Pancreas (tissue), 10 donors: ENCODE data around the gene PSMA3. TPM values are rescaled to one million over a fixed set of nuclear protein-coding genes. Genes with fewer than 3 reads are reported as not detected.

Experiments used
- ATAC-seq, 4 donors: fragments of 200-7000 bp; cut with Tn5 transposase; one replicate each; pipeline versions ENCODE4 v1.8.0 to v1.9.1; 2020; ENCODE audit warnings: mild to moderate bottlenecking in 4 of 4, moderate library complexity in 4 of 4
- DNase-seq, 6 donors: peaks; one replicate each; pipeline ENCODE4 v3.0.0-alpha.2; 2020
- FAIRE-seq: peaks from 2 replicates; lab custom pipeline; 2012; peaks lifted over from hg19 to GRCh38; lab: Jason Lieb, UNC
- H3K27ac ChIP-seq, 4 donors: fragments of 200-600 bp; sonication (generic); 1 replicate in 3 of 4; 2 replicates in 1 of 4; pipeline versions ENCODE4 v1.5.0 to v1.8.0; 2020
- H3K27me3 ChIP-seq, 4 donors: fragments of 200-600 bp; one replicate each; pipeline ENCODE4 v1.8.0; 2021
- H3K36me3 ChIP-seq, 3 donors: fragments of 200-600 bp; sonication (generic) in 1 of 3; one replicate each; pipeline versions ENCODE4 v1.5.0 to v1.8.0; 2020 to 2021
- H3K4me1 ChIP-seq, 3 donors: fragments of 200-600 bp; one replicate each; pipeline ENCODE4 v1.8.0; 2021
- H3K4me3 ChIP-seq, 4 donors: fragments of 200-600 bp; sonication (generic) in 2 of 4; one replicate each; pipeline versions ENCODE4 v1.5.0 to v1.8.0; 2020 to 2021
- H3K9me3 ChIP-seq, 4 donors: fragments of 200-600 bp; one replicate each; pipeline ENCODE4 v1.8.0; 2021
- WGBS, 2 donors: extraction: QIAGEN DNeasy Blood & Tissue Kit; methylation state at CpG; one replicate each; pipeline ENCODE4 v1.1.7; 2013; 5-methylcytosine and 5-hydroxymethylcytosine counted together
- intact Hi-C, 3 donors: fragments of 100-400 bp; cut with DNase I; formaldehyde crosslinking; loops; one replicate each; pipeline versions ENCODE4 v1.11.1 to v1.14.2; 2022
- polyA plus RNA-seq, 2 donors: library from polyadenylated mRNA; stranded (reverse); fragments of 200-250 nt; gene quantifications; one replicate each; pipeline ENCODE4 v1.2.3, GENCODE V29; 2013
- total RNA-seq, 6 donors: library from RNA; stranded (reverse); fragmentation: NEBNext Ultra II Directional in 4 of 6; extraction: Animal tissue kit (Norgen Biotek cat#: 25700) in 4 of 6; gene quantifications; one replicate each; pipeline versions ENCODE4 v1.2.1 to v1.2.4, GENCODE V29; 2021 to 2023
- TF ChIP-seq, protein P1 (sequence below), 4 donors: fragments of 200-600 bp; sonication (generic) in 3 of 4; IDR thresholded peaks; one replicate each; pipeline versions ENCODE4 v1.5.0 to v1.8.0; 2021; ENCODE audit warnings: antibody characterized with exemption in 4 of 4
- donor health status: healthy with polysubstance abuse.
- donor health status: DM: no; HTN: no; CAD: no; lungs with moderate emphysema.
- donor health status: DM: no; HTN: no; CAD: no.
- donor health status: control.
- donor health status: control.
- donor health status: Bipolar disorder and iron deficiency.
- donor health status: DM: yes; HTN: yes; CAD: no.
- donor health status: DM: no; HTN: no; CAD: no.
- donor health status: DM: no; HTN: no; CAD: no.
- donor health status: DM: yes; HTN: yes; CAD: no.

PSMA3 gene
- total and polyA plus RNA-seq, 8 donors: 40.0 to 74.7 (median 62.6) TPM

DNA sequence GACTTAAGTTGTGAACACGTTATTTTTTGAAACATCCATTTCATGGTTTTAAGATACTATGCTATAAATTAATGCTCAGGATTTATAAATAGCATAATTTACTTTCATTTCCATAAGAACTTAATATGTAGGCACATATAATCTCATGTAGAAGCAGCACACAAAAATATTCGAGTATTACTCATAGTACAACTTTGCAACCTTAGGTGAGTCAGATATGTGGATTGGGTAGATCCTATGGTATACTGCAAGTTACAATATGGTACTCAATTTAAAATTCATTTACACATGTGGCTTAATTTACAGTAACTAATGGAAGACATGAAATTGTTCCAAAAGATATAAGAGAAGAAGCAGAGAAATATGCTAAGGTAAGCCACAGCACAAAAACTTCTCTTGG is 26.0 kb downstream of the PSMA3 start:
- H3K27ac ChIP-seq: no peak overlapping the region
- no peak for FAIRE-seq
- peaks cover 2 to 36% (median 10%) of the 10 kb centered on the region in 3 donors for H3K36me3 ChIP-seq
- H3K4me3 ChIP-seq: no peak overlapping the region
- no peak for ATAC-seq
- TF ChIP-seq, protein P1, sequence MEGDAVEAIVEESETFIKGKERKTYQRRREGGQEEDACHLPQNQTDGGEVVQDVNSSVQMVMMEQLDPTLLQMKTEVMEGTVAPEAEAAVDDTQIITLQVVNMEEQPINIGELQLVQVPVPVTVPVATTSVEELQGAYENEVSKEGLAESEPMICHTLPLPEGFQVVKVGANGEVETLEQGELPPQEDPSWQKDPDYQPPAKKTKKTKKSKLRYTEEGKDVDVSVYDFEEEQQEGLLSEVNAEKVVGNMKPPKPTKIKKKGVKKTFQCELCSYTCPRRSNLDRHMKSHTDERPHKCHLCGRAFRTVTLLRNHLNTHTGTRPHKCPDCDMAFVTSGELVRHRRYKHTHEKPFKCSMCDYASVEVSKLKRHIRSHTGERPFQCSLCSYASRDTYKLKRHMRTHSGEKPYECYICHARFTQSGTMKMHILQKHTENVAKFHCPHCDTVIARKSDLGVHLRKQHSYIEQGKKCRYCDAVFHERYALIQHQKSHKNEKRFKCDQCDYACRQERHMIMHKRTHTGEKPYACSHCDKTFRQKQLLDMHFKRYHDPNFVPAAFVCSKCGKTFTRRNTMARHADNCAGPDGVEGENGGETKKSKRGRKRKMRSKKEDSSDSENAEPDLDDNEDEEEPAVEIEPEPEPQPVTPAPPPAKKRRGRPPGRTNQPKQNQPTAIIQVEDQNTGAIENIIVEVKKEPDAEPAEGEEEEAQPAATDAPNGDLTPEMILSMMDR (IDR thresholded peaks at IDR 0.05): no peak
- WGBS, 2 donors: 53 to 61% methylated on average over 2 of the region's 2 CpGs
- no peak for DNase-seq
- no peaks in the 10 kb centered on the region for H3K27me3 ChIP-seq
- H3K4me1 ChIP-seq: peaks cover 8 to 18% (median 17%) of the 10 kb centered on the region in 3 donors
- H3K9me3 ChIP-seq: no peaks in the 10 kb centered on the region
- intact Hi-C loops: no loop called here

DNA sequence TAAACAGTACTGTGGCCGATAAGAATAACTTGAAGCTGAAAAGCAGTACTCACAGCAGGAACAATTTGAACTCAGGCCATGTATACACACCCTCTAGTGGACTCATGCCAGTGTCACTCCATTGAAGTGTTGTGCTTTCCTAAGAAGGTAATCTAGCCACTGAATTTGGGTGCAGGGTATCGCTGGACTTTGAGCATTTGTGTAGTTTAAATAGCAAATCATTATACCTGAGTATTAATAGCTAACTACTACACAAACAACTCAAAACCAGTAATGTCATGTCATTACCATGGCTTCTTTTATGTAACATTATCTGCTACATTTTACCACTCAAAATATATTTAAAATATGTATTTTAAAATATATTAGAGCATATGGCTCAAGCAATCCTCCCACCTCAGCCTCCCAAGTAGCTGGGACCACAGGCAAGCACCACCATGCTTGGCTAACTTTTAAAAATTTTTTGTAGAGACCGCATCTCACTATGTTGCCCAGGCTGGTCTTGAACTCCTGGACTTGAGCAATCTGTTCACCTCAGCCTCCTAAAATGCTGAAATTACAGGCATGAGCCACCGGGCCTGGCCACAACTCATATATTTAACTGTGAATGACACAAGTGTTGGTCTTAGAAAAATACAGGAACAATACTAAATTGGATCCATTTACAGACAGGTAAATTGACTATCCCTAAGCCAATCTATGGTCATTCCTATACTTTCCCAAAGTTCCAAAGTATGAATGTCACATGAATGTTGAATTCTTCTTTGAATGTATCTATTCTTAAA is 28.1 kb downstream of the PSMA3 start:
- peaks cover 12 to 21% (median 18%) of the 10 kb centered on the region in 3 donors for H3K4me1 ChIP-seq
- DNase-seq (peak in 2 of 6 donors; percentile 34 to 48), FAIRE-seq (peak; percentile 41), ATAC-seq (peak; percentile 79 to 92 (median 85))
- TF ChIP-seq, protein P1 (IDR thresholded peaks at IDR 0.05): peak in 1 of 4 donors; percentile 10
- H3K9me3 ChIP-seq: no peaks in the 10 kb centered on the region
- no peak overlapping the region for H3K4me3 ChIP-seq
- peaks cover 0 to 22% (median 4%) of the 10 kb centered on the region in 3 donors for H3K36me3 ChIP-seq
- no peaks in the 10 kb centered on the region for H3K27me3 ChIP-seq
- H3K27ac ChIP-seq: peak overlapping the region in 1 of 4 donors; percentile 44
- intact Hi-C loops: no loop called here
- WGBS, 2 donors: 47 to 48% methylated on average over 4 of the region's 4 CpGs

DNA sequence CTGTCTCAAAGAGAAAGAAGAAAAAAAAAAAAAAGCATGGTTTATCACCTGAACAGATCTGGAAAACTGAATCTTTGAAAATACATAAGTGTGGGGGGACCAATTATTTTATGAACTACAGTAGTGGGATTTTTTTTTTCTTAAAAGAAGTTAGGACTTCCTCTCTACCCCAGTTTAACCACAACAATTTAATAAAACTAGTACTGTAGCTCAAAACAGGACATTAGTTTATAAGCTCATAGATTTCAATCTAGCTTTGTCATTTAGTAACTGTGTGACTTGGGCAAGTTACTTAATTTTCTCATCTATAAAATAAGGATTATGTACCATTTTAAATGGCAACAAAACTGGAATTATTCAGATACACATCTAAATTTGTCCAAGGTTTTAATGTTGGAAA is 30.2 kb downstream of the PSMA3 start:
- TF ChIP-seq, protein P1 (IDR thresholded peaks at IDR 0.05): no peak
- peaks cover 12 to 21% (median 18%) of the 10 kb centered on the region in 3 donors for H3K4me1 ChIP-seq
- no peak overlapping the region for H3K27ac ChIP-seq
- no peak overlapping the region for H3K4me3 ChIP-seq
- no peaks in the 10 kb centered on the region for H3K27me3 ChIP-seq
- FAIRE-seq (no peak), ATAC-seq (no peak), DNase-seq (no peak)
- no peaks in the 10 kb centered on the region for H3K9me3 ChIP-seq
- H3K36me3 ChIP-seq: peaks cover 0 to 8% (median 0%) of the 10 kb centered on the region in 3 donors
- intact Hi-C loops: no loop called here

DNA sequence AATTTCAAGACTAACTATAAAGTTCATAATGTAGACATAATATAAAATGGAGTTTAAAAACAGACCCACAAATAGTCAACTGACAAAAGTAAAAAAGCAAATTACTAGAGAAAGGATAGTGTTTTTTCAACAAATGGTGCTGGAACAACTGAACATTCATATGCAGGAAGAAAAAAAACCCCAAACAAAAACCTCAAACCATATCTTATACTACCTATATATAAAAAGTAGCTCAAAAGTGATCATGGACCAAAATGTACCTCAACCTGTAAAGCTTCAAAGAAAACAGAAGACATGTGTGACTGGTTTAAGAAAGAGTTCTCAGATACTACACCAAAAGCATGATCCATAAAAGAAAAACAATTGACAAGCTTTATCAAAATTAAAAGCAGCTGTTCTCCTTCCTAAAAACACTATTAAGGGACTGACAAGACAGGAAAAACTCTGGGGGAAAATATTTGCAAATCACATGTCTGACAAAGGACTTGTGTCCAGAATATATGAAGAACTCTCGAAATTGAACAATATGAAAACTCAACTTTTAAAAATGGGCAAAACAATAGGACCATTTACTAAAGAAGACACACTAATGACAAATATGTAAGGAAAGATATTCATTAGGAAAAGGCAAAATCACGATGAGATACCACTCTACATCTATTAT is 31.0 kb downstream of the PSMA3 start:
- intact Hi-C loops: no loop called here
- no peak for ATAC-seq
- Histone ChIP-seq H3K36me3 (peaks cover 0 to 8% (median 0%) of the 10 kb centered on the region in 3 donors), H3K4me3 (no peak overlapping the region), H3K27ac (peak overlapping the region in 1 of 4 donors; percentile 7), H3K9me3 (no peaks in the 10 kb centered on the region), H3K27me3 (no peaks in the 10 kb centered on the region), H3K4me1 (peaks cover 12 to 24% (median 20%) of the 10 kb centered on the region in 3 donors)
- no peak for FAIRE-seq
- TF ChIP-seq, protein P1 (IDR thresholded peaks at IDR 0.05): no peak
- WGBS, 2 donors: 63 to 78% methylated on average over 2 of the region's 2 CpGs
- DNase-seq: no peak
